ENCODE measurements around the gene USP7.

DNA sequence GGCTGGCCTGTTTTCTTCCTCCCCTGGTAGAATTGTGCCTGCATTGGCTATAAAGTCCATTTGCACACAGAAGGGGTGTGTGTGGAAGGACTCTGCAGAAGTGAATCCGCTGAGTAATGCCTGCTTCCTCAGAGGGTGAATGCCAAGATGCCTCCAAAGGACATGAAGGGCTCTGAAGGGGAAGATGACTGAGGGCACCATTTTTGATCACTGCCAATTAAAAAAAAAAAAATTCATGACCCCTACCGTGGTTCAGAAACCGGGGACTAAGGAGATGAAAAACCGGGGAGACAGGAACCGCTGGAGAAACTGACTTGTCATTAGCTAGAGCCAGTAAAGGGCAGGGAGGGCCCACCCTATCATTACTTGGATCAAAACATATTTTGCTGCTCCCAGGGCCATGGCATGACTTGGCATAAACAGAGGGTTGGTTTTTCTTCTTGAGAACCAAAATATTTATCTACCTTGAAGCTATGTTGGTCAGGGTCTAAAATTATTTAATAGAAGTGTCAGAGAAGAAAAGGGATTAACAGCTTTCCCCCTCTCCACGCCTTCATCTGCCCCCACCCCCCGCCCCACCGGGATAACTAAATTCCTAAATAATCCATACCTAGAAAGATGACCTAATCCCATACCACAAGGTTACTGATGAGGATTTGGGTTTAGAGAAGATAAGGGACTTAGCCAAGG lies 3.6 kb upstream of the USP7 start:
- TF ChIP-seq, protein P1, sequence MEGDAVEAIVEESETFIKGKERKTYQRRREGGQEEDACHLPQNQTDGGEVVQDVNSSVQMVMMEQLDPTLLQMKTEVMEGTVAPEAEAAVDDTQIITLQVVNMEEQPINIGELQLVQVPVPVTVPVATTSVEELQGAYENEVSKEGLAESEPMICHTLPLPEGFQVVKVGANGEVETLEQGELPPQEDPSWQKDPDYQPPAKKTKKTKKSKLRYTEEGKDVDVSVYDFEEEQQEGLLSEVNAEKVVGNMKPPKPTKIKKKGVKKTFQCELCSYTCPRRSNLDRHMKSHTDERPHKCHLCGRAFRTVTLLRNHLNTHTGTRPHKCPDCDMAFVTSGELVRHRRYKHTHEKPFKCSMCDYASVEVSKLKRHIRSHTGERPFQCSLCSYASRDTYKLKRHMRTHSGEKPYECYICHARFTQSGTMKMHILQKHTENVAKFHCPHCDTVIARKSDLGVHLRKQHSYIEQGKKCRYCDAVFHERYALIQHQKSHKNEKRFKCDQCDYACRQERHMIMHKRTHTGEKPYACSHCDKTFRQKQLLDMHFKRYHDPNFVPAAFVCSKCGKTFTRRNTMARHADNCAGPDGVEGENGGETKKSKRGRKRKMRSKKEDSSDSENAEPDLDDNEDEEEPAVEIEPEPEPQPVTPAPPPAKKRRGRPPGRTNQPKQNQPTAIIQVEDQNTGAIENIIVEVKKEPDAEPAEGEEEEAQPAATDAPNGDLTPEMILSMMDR (conservative IDR thresholded peaks at IDR 0.05; ENCODE audit: low read length), result no peak
- no peak for TF ChIP-seq EZH2phosphoT487 (IDR thresholded peaks at IDR 0.05; ENCODE audit: borderline replicate concordance, low read depth, low read length)

All from OCI-LY7 (cell line).